ENCODE measurements around the gene RNF215. TPM values are rescaled to one million over a fixed set of nuclear protein-coding genes. Genes with fewer than 3 reads are reported as not detected.
A peak's percentile ranks its signal among the peaks of the same experiment; 100 is the strongest.

Gene RNF215
- total RNA-seq, 1 donor from 2014 or later = 24.5 TPM

DNA sequence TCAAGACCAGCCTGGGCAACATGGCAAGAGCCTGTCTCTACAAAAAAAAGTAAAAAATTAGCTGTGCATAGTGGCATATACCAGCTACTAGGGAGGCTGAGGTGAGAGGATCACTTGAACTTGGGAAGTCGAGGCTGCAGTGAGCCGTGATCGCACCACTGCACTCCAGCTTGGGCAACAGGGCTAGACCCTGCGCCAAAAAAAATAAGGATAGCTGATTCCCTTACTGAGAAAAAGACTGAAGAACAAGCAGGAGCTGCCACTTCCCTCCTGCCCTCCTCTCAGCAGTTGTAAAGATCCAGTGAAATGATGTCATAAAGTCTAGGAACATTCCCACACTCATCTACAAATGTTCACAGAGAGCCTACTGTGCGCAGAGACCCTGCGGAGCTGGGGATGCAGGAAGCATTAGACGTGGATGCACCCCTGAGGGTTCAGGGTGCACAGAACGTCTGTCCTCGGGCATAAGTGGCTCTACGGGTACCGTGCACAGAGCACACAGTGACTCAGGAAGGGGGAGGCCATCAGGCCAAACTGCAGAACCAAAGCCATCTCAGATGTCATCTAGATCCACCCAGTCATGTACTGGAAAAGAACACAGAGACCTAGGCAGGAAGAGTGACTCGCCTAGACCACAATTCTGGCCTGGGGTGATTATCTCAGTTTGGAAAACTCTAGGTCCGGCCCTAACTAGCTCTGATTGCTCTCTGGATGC, 21.3 kb upstream of the RNF215 start:
- H3K27me3 Mint-ChIP-seq (ENCODE audit: low read depth, unreplicated experiment) = no peaks in the 10 kb centered on the region
- H3K36me3 Mint-ChIP-seq (ENCODE audit: low read depth, unreplicated experiment) = peaks cover 23% of the 10 kb centered on the region
- peaks cover 14% of the 10 kb centered on the region for H3K4me1 Mint-ChIP-seq (ENCODE audit: low read depth, unreplicated experiment)
- H3K27ac ChIP-seq (ENCODE audit: low read depth, low read length) = peak overlapping the region; percentile 54
- H3K27me3 ChIP-seq (ENCODE audit: insufficient read depth, low read length) = no peaks in the 10 kb centered on the region
- H4K20me1 ChIP-seq (ENCODE audit: insufficient read depth, low read length) = peaks cover 25% of the 10 kb centered on the region
- peak; percentile 63 for DNase-seq (ENCODE audit: low read depth)
- H3K9me3 ChIP-seq (ENCODE audit: insufficient read depth, low read depth, low read length) = no peaks in the 10 kb centered on the region
- TF ChIP-seq, protein P1, sequence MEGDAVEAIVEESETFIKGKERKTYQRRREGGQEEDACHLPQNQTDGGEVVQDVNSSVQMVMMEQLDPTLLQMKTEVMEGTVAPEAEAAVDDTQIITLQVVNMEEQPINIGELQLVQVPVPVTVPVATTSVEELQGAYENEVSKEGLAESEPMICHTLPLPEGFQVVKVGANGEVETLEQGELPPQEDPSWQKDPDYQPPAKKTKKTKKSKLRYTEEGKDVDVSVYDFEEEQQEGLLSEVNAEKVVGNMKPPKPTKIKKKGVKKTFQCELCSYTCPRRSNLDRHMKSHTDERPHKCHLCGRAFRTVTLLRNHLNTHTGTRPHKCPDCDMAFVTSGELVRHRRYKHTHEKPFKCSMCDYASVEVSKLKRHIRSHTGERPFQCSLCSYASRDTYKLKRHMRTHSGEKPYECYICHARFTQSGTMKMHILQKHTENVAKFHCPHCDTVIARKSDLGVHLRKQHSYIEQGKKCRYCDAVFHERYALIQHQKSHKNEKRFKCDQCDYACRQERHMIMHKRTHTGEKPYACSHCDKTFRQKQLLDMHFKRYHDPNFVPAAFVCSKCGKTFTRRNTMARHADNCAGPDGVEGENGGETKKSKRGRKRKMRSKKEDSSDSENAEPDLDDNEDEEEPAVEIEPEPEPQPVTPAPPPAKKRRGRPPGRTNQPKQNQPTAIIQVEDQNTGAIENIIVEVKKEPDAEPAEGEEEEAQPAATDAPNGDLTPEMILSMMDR (IDR thresholded peaks at IDR 0.05; ENCODE audit: insufficient read depth, low read depth, low read length) = no peak
- TF ChIP-seq EZH2 (IDR thresholded peaks at IDR 0.05; ENCODE audit: insufficient read depth, low read length) = no peak
- no peak overlapping the region for H3K4me3 Mint-ChIP-seq (ENCODE audit: unreplicated experiment)
- H3K79me2 ChIP-seq (ENCODE audit: insufficient read depth, low read length) = peaks cover 30% of the 10 kb centered on the region
- H3K4me2 ChIP-seq (ENCODE audit: low read length) = peak overlapping the region; percentile 27
- H3K9ac ChIP-seq (ENCODE audit: low read length) = peak overlapping the region; percentile 4
- peak overlapping the region; percentile 75 for H3K27ac Mint-ChIP-seq (ENCODE audit: unreplicated experiment)
- H3K4me3 ChIP-seq (ENCODE audit: insufficient read depth, low read depth, low read length) = no peak overlapping the region
- FAIRE-seq = peak; percentile 78
- peaks cover 13% of the 10 kb centered on the region for H3K4me1 ChIP-seq (ENCODE audit: insufficient read depth, low read length)
- peaks cover 57% of the 10 kb centered on the region for H3K36me3 ChIP-seq (ENCODE audit: insufficient read depth, low read length)
- H3K9me3 Mint-ChIP-seq (ENCODE audit: unreplicated experiment) = no peaks in the 10 kb centered on the region
- H2AFZ ChIP-seq (ENCODE audit: low read depth, low read length) = no peak overlapping the region

DNA sequence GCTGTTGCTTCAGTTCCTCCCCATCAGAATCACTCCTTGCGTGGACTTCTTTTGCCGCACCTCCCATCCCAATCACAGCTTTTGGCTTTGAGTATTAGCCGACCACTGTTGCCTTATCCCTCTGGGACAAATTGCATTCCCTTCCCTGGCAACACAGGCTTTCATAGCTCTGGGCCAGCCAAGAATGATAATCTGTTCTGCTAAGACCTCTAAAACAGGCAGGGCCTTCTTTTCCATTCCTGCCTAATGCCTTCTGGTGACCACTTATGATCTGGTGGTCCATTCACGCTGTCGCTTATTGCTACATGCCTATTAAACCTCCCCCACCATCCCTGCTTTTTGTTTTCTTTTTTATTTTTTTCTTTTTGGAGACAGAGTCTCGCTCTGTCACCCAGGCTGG, 19.2 kb upstream of the RNF215 start:
- Histone ChIP-seq H3K36me3 (ENCODE audit: insufficient read depth, low read length) (peaks cover 48% of the 10 kb centered on the region), H3K27me3 (ENCODE audit: insufficient read depth, low read length) (no peaks in the 10 kb centered on the region), H3K9ac (ENCODE audit: low read length) (no peak overlapping the region), H3K4me3 (ENCODE audit: insufficient read depth, low read depth, low read length) (no peak overlapping the region), H3K4me2 (ENCODE audit: low read length) (no peak overlapping the region), H3K79me2 (ENCODE audit: insufficient read depth, low read length) (peaks cover 45% of the 10 kb centered on the region), H3K27ac (ENCODE audit: low read depth, low read length) (no peak overlapping the region), H4K20me1 (ENCODE audit: insufficient read depth, low read length) (peaks cover 44% of the 10 kb centered on the region), H3K4me1 (ENCODE audit: insufficient read depth, low read length) (peaks cover 13% of the 10 kb centered on the region), H3K9me3 (ENCODE audit: insufficient read depth, low read depth, low read length) (no peaks in the 10 kb centered on the region), H2AFZ (ENCODE audit: low read depth, low read length) (no peak overlapping the region)
- H3K27me3 Mint-ChIP-seq (ENCODE audit: low read depth, unreplicated experiment) = no peaks in the 10 kb centered on the region
- H3K27ac Mint-ChIP-seq (ENCODE audit: unreplicated experiment) = no peak overlapping the region
- peaks cover 16% of the 10 kb centered on the region for H3K36me3 Mint-ChIP-seq (ENCODE audit: low read depth, unreplicated experiment)
- no peak for TF ChIP-seq EZH2 (IDR thresholded peaks at IDR 0.05; ENCODE audit: insufficient read depth, low read length)
- TF ChIP-seq, protein P1 (IDR thresholded peaks at IDR 0.05; ENCODE audit: insufficient read depth, low read depth, low read length) = no peak
- DNase-seq (ENCODE audit: low read depth) (no peak), FAIRE-seq (no peak)
- no peak overlapping the region for H3K4me3 Mint-ChIP-seq (ENCODE audit: unreplicated experiment)
- no peaks in the 10 kb centered on the region for H3K9me3 Mint-ChIP-seq (ENCODE audit: unreplicated experiment)
- peaks cover 21% of the 10 kb centered on the region for H3K4me1 Mint-ChIP-seq (ENCODE audit: low read depth, unreplicated experiment)

DNA sequence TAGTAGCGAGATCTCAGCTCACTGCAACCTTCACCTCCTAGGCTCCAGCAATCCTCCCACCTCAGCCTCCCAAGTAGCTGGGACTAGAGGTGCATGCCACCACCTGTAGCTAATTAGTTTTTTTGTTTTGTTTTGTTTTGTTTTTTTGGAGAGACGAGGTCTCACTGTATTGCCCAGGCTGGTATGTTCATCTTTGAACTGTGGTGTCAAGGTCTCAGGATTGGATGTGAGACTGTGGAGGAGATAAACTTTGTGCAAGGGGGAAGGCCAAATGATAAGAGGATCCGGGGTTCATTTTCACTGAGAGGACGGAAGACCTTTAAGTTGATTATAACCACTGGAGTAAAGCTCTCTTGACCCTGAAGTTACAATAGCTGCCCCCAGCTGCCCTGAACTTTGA, 18.5 kb upstream of the RNF215 start:
- FAIRE-seq (no peak), DNase-seq (ENCODE audit: low read depth) (no peak)
- H3K9ac ChIP-seq (ENCODE audit: low read length) = no peak overlapping the region
- H2AFZ ChIP-seq (ENCODE audit: low read depth, low read length) = no peak overlapping the region
- no peaks in the 10 kb centered on the region for H3K9me3 ChIP-seq (ENCODE audit: insufficient read depth, low read depth, low read length)
- H3K4me2 ChIP-seq (ENCODE audit: low read length) = no peak overlapping the region
- H3K27ac Mint-ChIP-seq (ENCODE audit: unreplicated experiment) = no peak overlapping the region
- no peak overlapping the region for H3K4me3 Mint-ChIP-seq (ENCODE audit: unreplicated experiment)
- TF ChIP-seq, protein P1 (IDR thresholded peaks at IDR 0.05; ENCODE audit: insufficient read depth, low read depth, low read length) = no peak
- TF ChIP-seq EZH2 (IDR thresholded peaks at IDR 0.05; ENCODE audit: insufficient read depth, low read length) = no peak
- H3K36me3 Mint-ChIP-seq (ENCODE audit: low read depth, unreplicated experiment) = peaks cover 13% of the 10 kb centered on the region
- peaks cover 21% of the 10 kb centered on the region for H3K4me1 Mint-ChIP-seq (ENCODE audit: low read depth, unreplicated experiment)
- peaks cover 44% of the 10 kb centered on the region for H3K36me3 ChIP-seq (ENCODE audit: insufficient read depth, low read length)
- H4K20me1 ChIP-seq (ENCODE audit: insufficient read depth, low read length) = peaks cover 44% of the 10 kb centered on the region
- no peaks in the 10 kb centered on the region for H3K27me3 Mint-ChIP-seq (ENCODE audit: low read depth, unreplicated experiment)
- H3K27me3 ChIP-seq (ENCODE audit: insufficient read depth, low read length) = no peaks in the 10 kb centered on the region
- H3K4me3 ChIP-seq (ENCODE audit: insufficient read depth, low read depth, low read length) = no peak overlapping the region
- no peaks in the 10 kb centered on the region for H3K9me3 Mint-ChIP-seq (ENCODE audit: unreplicated experiment)
- no peak overlapping the region for H3K27ac ChIP-seq (ENCODE audit: low read depth, low read length)
- peaks cover 45% of the 10 kb centered on the region for H3K79me2 ChIP-seq (ENCODE audit: insufficient read depth, low read length)
- H3K4me1 ChIP-seq (ENCODE audit: insufficient read depth, low read length) = peaks cover 13% of the 10 kb centered on the region
